Tibial nerve (tissue), 4 donors: Measurements from ENCODE around the gene DISP3. TPM values are rescaled to one million over a fixed set of nuclear protein-coding genes. Genes with fewer than 3 reads are reported as not detected.

Experiments used
- DNase-seq, 2 donors: peaks; one replicate each; pipeline ENCODE4 v3.0.0-alpha.2; 2019; ENCODE audit warnings: low spot score in 2 of 2
- H3K27ac ChIP-seq, 4 donors: fragments of 200-600 bp; sonication (generic) in 3 of 4; one replicate each; pipeline ENCODE4 v1.5.1; 2017 to 2019; ENCODE audit warnings: mild to moderate bottlenecking in 1 of 4
- H3K27me3 ChIP-seq, 2 donors: fragments of 200-600 bp; sonication (generic) in 1 of 2; one replicate each; pipeline versions ENCODE4 v1.5.1 to v1.6.0; 2017 to 2019
- H3K36me3 ChIP-seq, 3 donors: fragments of 200-600 bp; sonication (generic); one replicate each; pipeline ENCODE4 v1.5.1; 2018 to 2019
- H3K4me1 ChIP-seq, 4 donors: fragments of 200-600 bp; sonication (generic) in 3 of 4; one replicate each; pipeline ENCODE4 v1.5.1; 2017 to 2019
- H3K4me3 ChIP-seq, 4 donors: fragments of 200-600 bp; sonication (generic) in 3 of 4; one replicate each; pipeline ENCODE4 v1.5.1; 2017 to 2019; ENCODE audit warnings: mild to moderate bottlenecking in 1 of 4, moderate library complexity in 1 of 4
- H3K9me3 ChIP-seq, 4 donors: fragments of 200-600 bp; sonication (generic) in 3 of 4; one replicate each; pipeline ENCODE4 v1.5.1; 2017 to 2019
- EP300 ChIP-seq, 2 donors: sonication (generic); formaldehyde crosslinking; IDR thresholded peaks; one replicate each; pipeline ENCODE4 v1.6.1; 2017; ENCODE audit warnings: antibody characterized with exemption in 2 of 2, mild to moderate bottlenecking in 1 of 2
- POLR2A ChIP-seq, 2 donors: fragments of 450-650 bp; IDR thresholded peaks; one replicate each; pipeline ENCODE4 v1.6.1; 2017; ENCODE audit warnings: antibody characterized with exemption in 2 of 2, mild to moderate bottlenecking in 2 of 2, moderate library complexity in 2 of 2
- WGBS, 2 donors: methylation state at CpG; one replicate each; pipeline ENCODE4 v1.1.5; 2018; 5-methylcytosine and 5-hydroxymethylcytosine counted together
- total RNA-seq, 4 donors: library from RNA; depleted of rRNA; stranded (reverse); fragments of >200 nt; gene quantifications; one replicate each; pipeline ENCODE4 v1.1.0, GENCODE V29; 2016
- TF ChIP-seq, protein P1 (sequence below), 5 experiments: fragments of 200-600 bp in 3 of 5; fragments of 450-650 bp in 2 of 5; sonication (generic) in 3 of 5; IDR thresholded peaks; one replicate each; pipeline ENCODE4 v1.5.1; 2016 to 2019; ENCODE audit warnings: antibody characterized with exemption in 5 of 5, mild to moderate bottlenecking in 3 of 5, moderate library complexity in 2 of 5

The DISP3 gene
- total RNA-seq, 4 donors from 2014 or later = 0.59 TPM; not detected in 3

DNA sequence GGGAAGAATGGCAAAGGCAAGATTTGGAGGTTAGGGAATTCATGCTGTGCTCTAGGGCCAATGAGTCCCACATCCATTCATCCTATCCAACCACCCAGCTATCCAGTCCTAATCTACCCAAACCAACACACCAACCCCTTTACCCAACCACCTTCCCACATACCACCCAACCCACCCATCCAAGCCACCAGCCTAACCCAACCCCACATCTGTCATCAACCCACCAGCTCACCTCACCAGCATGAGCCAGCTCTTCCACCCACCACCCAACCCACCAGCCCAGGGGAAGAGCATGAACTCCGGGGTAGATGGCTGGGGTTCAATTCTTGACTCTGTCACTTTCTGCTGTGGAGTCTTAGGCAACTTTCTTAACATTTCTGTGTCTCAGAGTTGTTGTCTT, 35.9 kb upstream of the DISP3 start:
- Histone ChIP-seq H3K4me3 (no peak overlapping the region), H3K27ac (no peak overlapping the region), H3K4me1 (no peaks in the 10 kb centered on the region), H3K27me3 (peaks cover 0 to 46% of the 10 kb centered on the region in 2 donors), H3K36me3 (no peaks in the 10 kb centered on the region), H3K9me3 (no peaks in the 10 kb centered on the region)
- DNase-seq = no peak
- TF ChIP-seq POLR2A (IDR thresholded peaks at IDR 0.05) = no peak
- no peak for TF ChIP-seq EP300 (IDR thresholded peaks at IDR 0.05)
- TF ChIP-seq, protein P1, sequence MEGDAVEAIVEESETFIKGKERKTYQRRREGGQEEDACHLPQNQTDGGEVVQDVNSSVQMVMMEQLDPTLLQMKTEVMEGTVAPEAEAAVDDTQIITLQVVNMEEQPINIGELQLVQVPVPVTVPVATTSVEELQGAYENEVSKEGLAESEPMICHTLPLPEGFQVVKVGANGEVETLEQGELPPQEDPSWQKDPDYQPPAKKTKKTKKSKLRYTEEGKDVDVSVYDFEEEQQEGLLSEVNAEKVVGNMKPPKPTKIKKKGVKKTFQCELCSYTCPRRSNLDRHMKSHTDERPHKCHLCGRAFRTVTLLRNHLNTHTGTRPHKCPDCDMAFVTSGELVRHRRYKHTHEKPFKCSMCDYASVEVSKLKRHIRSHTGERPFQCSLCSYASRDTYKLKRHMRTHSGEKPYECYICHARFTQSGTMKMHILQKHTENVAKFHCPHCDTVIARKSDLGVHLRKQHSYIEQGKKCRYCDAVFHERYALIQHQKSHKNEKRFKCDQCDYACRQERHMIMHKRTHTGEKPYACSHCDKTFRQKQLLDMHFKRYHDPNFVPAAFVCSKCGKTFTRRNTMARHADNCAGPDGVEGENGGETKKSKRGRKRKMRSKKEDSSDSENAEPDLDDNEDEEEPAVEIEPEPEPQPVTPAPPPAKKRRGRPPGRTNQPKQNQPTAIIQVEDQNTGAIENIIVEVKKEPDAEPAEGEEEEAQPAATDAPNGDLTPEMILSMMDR (IDR thresholded peaks at IDR 0.05) = no peak
- WGBS, 2 donors = 77 to 95% methylated on average over 1 of the region's 1 CpG

DNA sequence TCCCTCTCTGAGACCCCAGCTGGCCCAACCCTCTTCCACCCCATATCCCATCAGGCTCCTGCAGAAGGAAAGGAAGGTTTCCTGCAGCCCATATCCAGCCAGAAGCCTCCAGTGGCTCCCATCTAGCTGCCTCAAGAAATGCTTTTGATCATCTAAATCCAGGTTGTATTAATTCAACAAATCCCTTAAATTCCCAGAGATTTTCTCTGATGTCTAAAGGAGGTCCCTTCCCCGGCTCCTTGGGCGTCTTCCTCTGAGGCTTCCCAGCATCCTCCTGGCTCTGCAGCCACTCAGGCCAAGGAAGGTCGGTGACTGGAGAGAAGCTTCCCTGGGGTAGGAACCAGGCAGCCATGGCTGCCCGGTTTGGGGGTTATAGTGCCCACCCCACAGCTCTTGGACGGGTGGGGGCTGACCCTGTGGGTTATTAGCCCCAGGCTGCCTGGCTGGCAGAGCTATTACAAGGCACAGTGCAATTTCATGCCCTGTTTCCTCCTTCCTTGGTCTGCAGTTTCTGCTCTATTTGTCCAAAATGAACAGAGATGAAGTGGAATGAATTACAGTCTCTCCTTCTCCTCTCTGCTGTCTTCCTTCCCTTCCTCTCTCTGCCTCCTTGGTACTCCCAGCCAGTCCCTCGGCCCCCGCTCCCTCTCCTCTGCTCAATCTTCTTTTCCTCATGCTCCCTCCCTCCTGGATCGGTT, 34.8 kb upstream of the DISP3 start:
- TF ChIP-seq POLR2A (IDR thresholded peaks at IDR 0.05) (no peak), EP300 (IDR thresholded peaks at IDR 0.05) (no peak)
- TF ChIP-seq, protein P1 (IDR thresholded peaks at IDR 0.05) = no peak
- no peaks in the 10 kb centered on the region for H3K36me3 ChIP-seq
- peaks cover 0 to 37% of the 10 kb centered on the region in 2 donors for H3K27me3 ChIP-seq
- no peaks in the 10 kb centered on the region for H3K4me1 ChIP-seq
- DNase-seq = no peak
- 49 to 53% methylated on average over 8 of the region's 8 CpGs for WGBS, 2 donors
- H3K27ac ChIP-seq = no peak overlapping the region
- H3K4me3 ChIP-seq = no peak overlapping the region
- H3K9me3 ChIP-seq = no peaks in the 10 kb centered on the region

DNA sequence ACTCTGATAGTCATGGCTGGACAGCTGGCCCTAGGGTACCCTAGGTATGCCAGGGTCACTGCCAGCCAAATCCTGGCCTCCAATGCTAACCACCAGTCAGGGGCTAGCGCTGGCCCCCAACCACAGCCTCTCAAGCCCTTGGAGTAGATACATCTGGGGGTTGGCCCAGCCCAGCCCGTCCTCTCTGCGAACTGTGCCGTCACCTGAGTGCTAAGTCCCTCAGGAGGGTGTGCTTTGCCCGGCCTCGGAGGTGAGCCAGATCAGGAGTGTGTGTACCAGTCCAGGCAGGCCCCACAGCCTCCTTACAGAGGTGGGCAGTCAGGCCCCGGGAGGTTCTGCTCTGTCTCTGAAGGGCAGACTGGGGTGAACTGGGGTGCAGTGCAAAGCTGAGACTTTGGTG, 34.0 kb upstream of the DISP3 start:
- Histone ChIP-seq H3K36me3 (no peaks in the 10 kb centered on the region), H3K4me3 (no peak overlapping the region), H3K27ac (no peak overlapping the region), H3K4me1 (no peaks in the 10 kb centered on the region), H3K9me3 (no peaks in the 10 kb centered on the region), H3K27me3 (peaks cover 0 to 35% of the 10 kb centered on the region in 2 donors)
- TF ChIP-seq POLR2A (IDR thresholded peaks at IDR 0.05) = no peak
- TF ChIP-seq, protein P1 (IDR thresholded peaks at IDR 0.05) = no peak
- TF ChIP-seq EP300 (IDR thresholded peaks at IDR 0.05) = no peak
- no peak for DNase-seq
- WGBS, 2 donors = 62 to 77% methylated on average over 7 of the region's 7 CpGs

DNA sequence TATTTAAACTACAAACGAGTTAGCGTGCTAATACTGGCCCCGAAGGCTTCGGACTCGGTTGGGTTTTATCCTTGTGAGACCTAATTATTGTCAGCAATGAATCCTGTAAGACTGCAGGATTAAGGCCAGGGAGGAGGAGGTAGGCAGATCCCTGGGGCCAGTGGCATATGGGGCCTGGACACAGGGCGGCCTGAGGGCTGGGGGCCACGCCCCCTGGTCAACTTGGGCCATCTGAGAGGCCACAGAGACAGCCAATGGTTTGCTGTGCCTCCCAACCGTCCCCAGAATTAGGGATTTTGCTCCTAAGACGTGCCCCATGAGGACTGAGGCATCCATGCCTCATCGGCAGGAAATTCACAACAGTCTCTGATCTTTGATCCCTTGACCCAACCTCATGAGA, 31.1 kb upstream of the DISP3 start:
- WGBS, 2 donors = 50 to 53% methylated on average over 8 to 10 of the region's 10 CpGs
- Histone ChIP-seq H3K4me3 (no peak overlapping the region), H3K36me3 (no peaks in the 10 kb centered on the region), H3K9me3 (no peaks in the 10 kb centered on the region), H3K27ac (no peak overlapping the region), H3K4me1 (no peaks in the 10 kb centered on the region), H3K27me3 (peaks cover 0 to 46% of the 10 kb centered on the region in 2 donors)
- TF ChIP-seq POLR2A (IDR thresholded peaks at IDR 0.05) (no peak), EP300 (IDR thresholded peaks at IDR 0.05) (no peak)
- TF ChIP-seq, protein P1 (IDR thresholded peaks at IDR 0.05) = no peak
- DNase-seq = no peak

DNA sequence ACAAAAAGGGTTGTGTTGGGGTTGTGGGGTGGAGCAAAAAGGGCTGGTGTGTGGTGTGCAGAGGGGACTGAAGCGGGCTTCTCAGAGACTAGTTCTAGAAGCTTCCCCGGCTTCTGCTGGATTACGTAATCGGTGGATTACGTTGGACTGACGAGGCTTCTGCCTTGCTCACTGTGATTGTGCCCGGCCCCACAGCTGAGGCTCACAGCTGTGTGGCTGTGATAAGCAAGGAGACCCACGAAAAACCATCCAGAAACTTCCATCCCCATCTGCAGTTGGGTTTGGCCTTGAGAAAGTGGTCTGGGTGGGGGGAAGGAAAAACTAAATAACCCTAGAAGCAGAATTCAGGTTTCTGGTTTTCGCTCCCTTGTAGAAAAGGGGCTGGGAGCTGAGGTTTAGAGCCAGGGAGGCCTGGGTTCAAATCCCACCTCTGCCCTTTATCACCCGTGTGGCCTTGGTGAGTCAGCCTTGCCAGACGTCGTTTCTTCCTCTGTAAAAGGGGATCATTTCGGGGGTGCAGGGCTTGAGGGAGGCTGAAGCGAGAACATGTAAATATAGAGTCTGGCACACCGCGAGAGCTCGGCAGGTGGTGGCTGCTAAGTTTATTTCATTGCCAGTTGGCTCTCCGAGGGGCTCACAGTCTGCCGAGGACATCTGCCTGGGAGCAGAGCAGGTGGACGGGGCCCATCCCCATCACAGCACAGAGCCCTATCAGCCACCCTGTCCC, 30.4 kb upstream of the DISP3 start:
- Histone ChIP-seq H3K4me1 (no peaks in the 10 kb centered on the region), H3K9me3 (no peaks in the 10 kb centered on the region), H3K4me3 (no peak overlapping the region), H3K27me3 (peaks cover 0 to 50% of the 10 kb centered on the region in 2 donors), H3K36me3 (no peaks in the 10 kb centered on the region), H3K27ac (no peak overlapping the region)
- TF ChIP-seq POLR2A (IDR thresholded peaks at IDR 0.05) (no peak), EP300 (IDR thresholded peaks at IDR 0.05) (no peak)
- TF ChIP-seq, protein P1 (IDR thresholded peaks at IDR 0.05) = no peak
- DNase-seq = no peak
- 58 to 61% methylated on average over 19 to 20 of the region's 20 CpGs for WGBS, 2 donors
